Choroid plexus epithelial cell (primary cell): ENCODE data around the gene BID.
A peak's percentile ranks its signal among the peaks of the same experiment; 100 is the strongest.
"Not testable (repeated sequence)": the region's sequence is repeated elsewhere in the genome, so short reads cannot be mapped to it uniquely, and the experiment has no call there.

Experiments used
- DNase-seq: peaks from one replicate; pipeline ENCODE4 v3.0.0-alpha.2; 2010; ENCODE audit warnings: low read depth
- H3K4me3 ChIP-seq: 2 replicates; pipeline ENCODE4 v1.5.1; 2011; ENCODE audit warnings: low read depth, mild to moderate bottlenecking, control low read depth, low read length, moderate library complexity
- CTCF ChIP-seq: conservative IDR thresholded peaks from 2 replicates; pipeline ENCODE4 v1.5.1; 2011; ENCODE audit warnings: low read depth, mild to moderate bottlenecking, control low read depth, inconsistent platforms, low read length, moderate library complexity

The BID gene

GRCh38 chr22:17698948-17699347 is 75.3 kb downstream of the BID start:
- no peak overlapping the region for H3K4me3 ChIP-seq
- no peak for TF ChIP-seq CTCF
- DNase-seq: no peak

GRCh38 chr22:17698276-17698675 is 76.0 kb downstream of the BID start:
- not testable (repeated sequence) for DNase-seq, H3K4me3 ChIP-seq

- H3K4me3 ChIP-seq: not testable (repeated sequence)
- DNase-seq: peak; percentile 30
Measured at GRCh38 chr22:17697196-17697595, 77.1 kb downstream of the BID start.

GRCh38 chr22:17695986-17696385 is 78.3 kb downstream of the BID start:
- no peak overlapping the region for H3K4me3 ChIP-seq
- DNase-seq: peak; percentile 8

GRCh38 chr22:17694752-17695151 is 79.5 kb downstream of the BID start:
- H3K4me3 ChIP-seq: no peak overlapping the region
- no peak for DNase-seq
- TF ChIP-seq CTCF: no peak

More at GRCh38 chr22:17695986-17696385, 78.3 kb downstream of the BID start:
- no peak for TF ChIP-seq CTCF

- no peak for TF ChIP-seq CTCF
- no peak overlapping the region for H3K4me3 ChIP-seq
- no peak for DNase-seq
Measured at GRCh38 chr22:17694193-17694592, 80.1 kb downstream of the BID start.

- no peak for DNase-seq
- no peak for TF ChIP-seq CTCF
- no peak overlapping the region for H3K4me3 ChIP-seq
Measured at GRCh38 chr22:17692841-17693240, 81.4 kb downstream of the BID start.

GRCh38 chr22:17684245-17684644 is 90.0 kb downstream of the BID start:
- H3K4me3 ChIP-seq: no peak overlapping the region
- no peak for DNase-seq
- no peak for TF ChIP-seq CTCF
